ENCODE results near the gene ZP2.

DNA sequence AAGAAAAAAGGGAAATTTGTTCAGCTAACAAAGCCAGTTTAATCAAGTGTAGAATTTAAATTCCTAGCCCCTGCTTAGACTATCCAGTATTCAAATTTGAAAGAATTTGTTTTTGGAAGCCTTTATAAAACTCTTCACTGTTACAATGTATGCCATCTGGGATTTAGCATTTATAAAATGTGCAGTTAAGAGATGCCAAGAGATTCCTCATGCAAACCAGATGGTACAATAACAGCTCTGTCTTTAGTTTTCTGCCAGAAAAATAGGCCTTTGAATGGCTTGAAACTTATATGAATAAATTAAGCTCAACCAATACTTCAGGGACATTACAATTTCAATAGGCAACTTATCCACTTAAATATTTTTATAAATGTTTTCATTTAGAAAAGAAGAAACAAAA, 15.4 kb upstream of the ZP2 start:
- TF ChIP-seq, protein P1, sequence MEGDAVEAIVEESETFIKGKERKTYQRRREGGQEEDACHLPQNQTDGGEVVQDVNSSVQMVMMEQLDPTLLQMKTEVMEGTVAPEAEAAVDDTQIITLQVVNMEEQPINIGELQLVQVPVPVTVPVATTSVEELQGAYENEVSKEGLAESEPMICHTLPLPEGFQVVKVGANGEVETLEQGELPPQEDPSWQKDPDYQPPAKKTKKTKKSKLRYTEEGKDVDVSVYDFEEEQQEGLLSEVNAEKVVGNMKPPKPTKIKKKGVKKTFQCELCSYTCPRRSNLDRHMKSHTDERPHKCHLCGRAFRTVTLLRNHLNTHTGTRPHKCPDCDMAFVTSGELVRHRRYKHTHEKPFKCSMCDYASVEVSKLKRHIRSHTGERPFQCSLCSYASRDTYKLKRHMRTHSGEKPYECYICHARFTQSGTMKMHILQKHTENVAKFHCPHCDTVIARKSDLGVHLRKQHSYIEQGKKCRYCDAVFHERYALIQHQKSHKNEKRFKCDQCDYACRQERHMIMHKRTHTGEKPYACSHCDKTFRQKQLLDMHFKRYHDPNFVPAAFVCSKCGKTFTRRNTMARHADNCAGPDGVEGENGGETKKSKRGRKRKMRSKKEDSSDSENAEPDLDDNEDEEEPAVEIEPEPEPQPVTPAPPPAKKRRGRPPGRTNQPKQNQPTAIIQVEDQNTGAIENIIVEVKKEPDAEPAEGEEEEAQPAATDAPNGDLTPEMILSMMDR (IDR thresholded peaks at IDR 0.05): no peak
- TF ChIP-seq EP300 (IDR thresholded peaks at IDR 0.05; ENCODE audit: low read depth): no peak

All from transverse colon (tissue), 3 donors.